Measurements from ENCODE around the gene FAM171A1.

- no peak for TF ChIP-seq CTCF (conservative IDR thresholded peaks at IDR 0.05 in 1 of 2, IDR thresholded peaks at IDR 0.05 in 1 of 2; ENCODE audit: extremely low read depth in 1 of 2, insufficient read depth in 1 of 2, low read depth in 1 of 2, low read length in 2 of 2)
- TF ChIP-seq EZH2 (IDR thresholded peaks at IDR 0.05; ENCODE audit: borderline replicate concordance, low read length) = no peak
These were observed 28.1 kb downstream of the FAM171A1 start for GRCh38 chr10:15342970-15343369.
